Loucy (cell line): ENCODE measurements around the gene GNG2.

Experiments used
- H2AFZ ChIP-seq: fragments of 200-600 bp; sonication (generic); 2 replicates; pipeline ENCODE4 v1.6.0; 2016; ENCODE audit warnings: antibody characterized with exemption, mild to moderate bottlenecking, low read length, moderate library complexity
- H3F3A ChIP-seq: fragments of 200-600 bp; 2 replicates; pipeline ENCODE4 v1.6.0; 2016; ENCODE audit warnings: antibody characterized with exemption, low read depth, mild to moderate bottlenecking
- H3K27me3 ChIP-seq: fragments of 200-600 bp; sonication (generic); 2 replicates; pipeline ENCODE4 v1.6.1; 2014; ENCODE audit warnings: low read length, mild to moderate bottlenecking; ENCODE audit not compliant: insufficient read depth, poor library complexity, severe bottlenecking
- H3K36me3 ChIP-seq: fragments of 200-600 bp; sonication (generic); 2 replicates; pipeline ENCODE4 v1.6.1; 2016; ENCODE audit warnings: low read length; ENCODE audit not compliant: insufficient read depth
- H3K4me1 ChIP-seq: fragments of 200-600 bp; sonication (generic); 2 replicates; pipeline ENCODE4 v1.5.1; 2014; ENCODE audit warnings: low read length, mild to moderate bottlenecking; ENCODE audit not compliant: insufficient read depth, poor library complexity, severe bottlenecking
- H3K4me2 ChIP-seq: fragments of 200-600 bp; sonication (generic); 2 replicates; pipeline ENCODE4 v1.6.0; 2014; ENCODE audit warnings: antibody characterized with exemption, low read length, low read depth, mild to moderate bottlenecking; ENCODE audit not compliant: poor library complexity, severe bottlenecking
- H3K4me3 ChIP-seq: fragments of 200-600 bp; sonication (generic); 2 replicates; pipeline ENCODE4 v1.5.1; 2014; ENCODE audit warnings: low read length, mild to moderate bottlenecking, mixed read lengths; ENCODE audit not compliant: poor library complexity, severe bottlenecking
- H3K79me2 ChIP-seq: fragments of 200-600 bp; sonication (generic); 2 replicates; pipeline ENCODE4 v1.6.1; 2014; ENCODE audit warnings: low read length; ENCODE audit not compliant: insufficient read depth
- H3K9ac ChIP-seq: fragments of 200-600 bp; sonication (generic); 2 replicates; pipeline ENCODE4 v1.6.0; 2014; ENCODE audit warnings: mild to moderate bottlenecking, low read depth, low read length, moderate library complexity; ENCODE audit not compliant: poor library complexity, severe bottlenecking
- H3K9me2 ChIP-seq: fragments of 200-600 bp; sonication (generic); replicated peaks from 2 replicates; pipeline ENCODE4 v1.6.1; 2016; ENCODE audit warnings: low read depth, low read length, mixed read lengths
- H3K9me3 ChIP-seq: fragments of 200-600 bp; sonication (generic); 2 replicates; pipeline ENCODE4 v1.6.1; 2014; ENCODE audit warnings: mild to moderate bottlenecking, antibody characterized with exemption, low read length, low read depth; ENCODE audit not compliant: insufficient read depth
- H4K20me1 ChIP-seq: fragments of 200-600 bp; sonication (generic); 2 replicates; pipeline ENCODE4 v1.6.0; 2014; ENCODE audit warnings: antibody characterized with exemption, low read length, mild to moderate bottlenecking; ENCODE audit not compliant: insufficient read depth, poor library complexity, severe bottlenecking
- CTCF ChIP-seq: fragments of 200-600 bp; sonication (generic); conservative IDR thresholded peaks from 2 replicates; pipeline ENCODE4 v1.5.1; 2014; ENCODE audit warnings: mild to moderate bottlenecking, antibody characterized with exemption, low read length
- EZH2phosphoT487 ChIP-seq: fragments of 200-600 bp; IDR thresholded peaks from 2 replicates; pipeline ENCODE4 v1.6.1; 2018; ENCODE audit warnings: antibody characterized with exemption, mild to moderate bottlenecking, moderate library complexity, borderline replicate concordance

GNG2 gene

GRCh38 chr14:51883232-51883631 lies 22.8 kb downstream of the GNG2 start:
- no peaks in the 10 kb centered on the region; the same call in 1 of the 2 replicates for H3F3A ChIP-seq
- TF ChIP-seq CTCF (no peak), EZH2phosphoT487 (no peak)
- no peak overlapping the region for H2AFZ ChIP-seq
- no peaks in the 10 kb centered on the region for H3K9me3 ChIP-seq
- H3K36me3 ChIP-seq: peaks cover 28% of the 10 kb centered on the region
- H4K20me1 ChIP-seq: peaks cover 72% of the 10 kb centered on the region
- H3K4me3 ChIP-seq: no peak overlapping the region
- peaks cover 89% of the 10 kb centered on the region for H3K79me2 ChIP-seq
- H3K27me3 ChIP-seq: no peaks in the 10 kb centered on the region
- H3K4me2 ChIP-seq: peak overlapping the region; percentile 60
- no peaks in the 10 kb centered on the region for H3K9me2 ChIP-seq
- H3K4me1 ChIP-seq: peaks cover 18% of the 10 kb centered on the region
- H3K9ac ChIP-seq: no peak overlapping the region

- no peak for TF ChIP-seq EZH2phosphoT487
- TF ChIP-seq CTCF: no peak
- Histone ChIP-seq H3K79me2 (peaks cover 89% of the 10 kb centered on the region), H3K4me3 (peak overlapping the region; percentile 24), H2AFZ (no peak overlapping the region), H3K4me1 (peaks cover 20% of the 10 kb centered on the region), H3K27me3 (no peaks in the 10 kb centered on the region), H3K9me3 (no peaks in the 10 kb centered on the region), H3K36me3 (peaks cover 22% of the 10 kb centered on the region; the same call in 1 of the 2 replicates), H3K4me2 (peak overlapping the region; percentile 60), H4K20me1 (peaks cover 66% of the 10 kb centered on the region), H3F3A (no peaks in the 10 kb centered on the region; the same call in 1 of the 2 replicates), H3K9ac (no peak overlapping the region), H3K9me2 (no peaks in the 10 kb centered on the region)
Measured at GRCh38 chr14:51884086-51884927, 23.9 kb downstream of the GNG2 start.

GRCh38 chr14:51889851-51890250 lies 29.4 kb downstream of the GNG2 start:
- TF ChIP-seq EZH2phosphoT487 (no peak), CTCF (no peak)
- H3K36me3 ChIP-seq: 0 out of 2 replicates have a peak, but pooled peaks cover 8% of the 10 kb centered on the region
- H3K9me2 ChIP-seq: no peaks in the 10 kb centered on the region
- H3K4me3 ChIP-seq: no peak overlapping the region
- peaks cover 22% of the 10 kb centered on the region for H3K4me1 ChIP-seq
- no peaks in the 10 kb centered on the region for H3K9me3 ChIP-seq
- H3F3A ChIP-seq: no peaks in the 10 kb centered on the region
- H3K79me2 ChIP-seq: peaks cover 94% of the 10 kb centered on the region
- H2AFZ ChIP-seq: no peak overlapping the region
- H4K20me1 ChIP-seq: peaks cover 60% of the 10 kb centered on the region
- H3K4me2 ChIP-seq: peak overlapping the region; percentile 6
- H3K27me3 ChIP-seq: no peaks in the 10 kb centered on the region
- H3K9ac ChIP-seq: no peak overlapping the region
